Measurements from ENCODE around the gene CAMSAP1.

Gene CAMSAP1

DNA sequence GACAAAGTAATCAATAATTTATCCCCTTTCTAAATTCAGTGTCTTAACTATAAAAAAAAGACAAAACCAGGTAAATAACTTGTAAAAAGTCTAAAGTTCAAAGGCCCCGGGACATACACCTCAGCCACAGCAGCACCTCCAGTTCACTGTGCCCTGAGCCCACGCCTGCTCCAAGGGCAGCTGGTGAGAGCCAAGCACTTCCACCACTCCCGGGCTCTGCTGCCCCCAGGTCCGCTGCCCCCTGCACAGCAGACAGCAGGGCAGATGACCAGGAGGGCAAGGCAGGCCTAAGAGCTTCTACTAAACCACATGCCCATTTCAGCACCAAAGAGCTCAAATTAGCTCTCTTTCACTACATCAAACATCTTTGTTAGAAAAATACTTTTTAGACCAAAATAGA lies 91.9 kb downstream of the CAMSAP1 start:
- Histone ChIP-seq H3K4me1 (ENCODE audit: control insufficient read depth in 1 of 2, insufficient read depth in 2 of 2, low read length in 2 of 2) (no peaks in the 10 kb centered on the region), H3K27me3 (ENCODE audit: control insufficient read depth in 1 of 2, insufficient read depth in 2 of 2, low read length in 2 of 2) (no peaks in the 10 kb centered on the region), H3K36me3 (ENCODE audit: control insufficient read depth in 1 of 2, insufficient read depth in 2 of 2, low read length in 2 of 2) (peaks cover 41 to 73% of the 10 kb centered on the region in 2 donors), H3K27ac (ENCODE audit: low read depth, low read length) (no peak overlapping the region), H3K9ac (ENCODE audit: low read depth in 1 of 2, low read length in 2 of 2) (no peak overlapping the region), H3K4me3 (ENCODE audit: low read depth in 1 of 2, low read length in 2 of 2) (no peak overlapping the region), H3K9me3 (ENCODE audit: control insufficient read depth in 1 of 2, low read length in 2 of 2) (no peaks in the 10 kb centered on the region)

DNA sequence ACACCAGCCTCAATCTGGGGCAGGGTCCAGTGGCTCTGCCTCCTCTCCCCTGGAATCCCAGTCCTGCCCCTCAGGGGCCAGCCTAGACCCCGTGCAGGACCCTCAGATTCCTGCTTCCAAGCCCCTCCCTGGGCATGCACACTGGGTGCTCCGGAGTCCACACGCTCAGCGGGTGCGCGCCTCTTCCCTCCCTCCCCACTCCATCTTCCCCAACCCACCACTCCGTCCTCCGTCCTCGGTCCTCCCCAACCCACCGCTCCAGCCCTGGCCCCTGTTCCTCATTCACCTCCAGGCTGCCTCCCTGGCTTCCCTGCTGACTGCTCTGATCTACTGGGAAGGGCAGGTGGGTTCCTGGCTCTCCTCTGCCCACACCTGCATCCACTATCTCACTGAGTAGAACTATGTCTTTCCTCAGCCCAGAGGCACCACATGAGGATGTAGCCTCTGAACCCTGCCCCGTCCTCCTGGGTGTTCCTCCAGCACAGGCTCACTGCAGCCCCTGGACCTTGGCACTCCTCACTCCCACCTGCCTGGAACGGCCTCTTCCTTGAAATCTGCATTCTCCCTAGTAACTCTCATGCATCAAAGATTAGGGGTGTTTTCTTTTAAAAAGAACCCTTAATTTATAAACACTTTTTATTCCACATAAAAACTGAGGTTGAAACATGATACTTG lies 92.8 kb downstream of the CAMSAP1 start:
- Histone ChIP-seq H3K4me3 (ENCODE audit: low read depth in 1 of 2, low read length in 2 of 2) (no peak overlapping the region), H3K27ac (ENCODE audit: low read depth, low read length) (no peak overlapping the region), H3K9ac (ENCODE audit: low read depth in 1 of 2, low read length in 2 of 2) (no peak overlapping the region), H3K9me3 (ENCODE audit: control insufficient read depth in 1 of 2, low read length in 2 of 2) (no peaks in the 10 kb centered on the region), H3K36me3 (ENCODE audit: control insufficient read depth in 1 of 2, insufficient read depth in 2 of 2, low read length in 2 of 2) (peaks cover 36 to 75% of the 10 kb centered on the region in 2 donors), H3K27me3 (ENCODE audit: control insufficient read depth in 1 of 2, insufficient read depth in 2 of 2, low read length in 2 of 2) (no peaks in the 10 kb centered on the region), H3K4me1 (ENCODE audit: control insufficient read depth in 1 of 2, insufficient read depth in 2 of 2, low read length in 2 of 2) (no peaks in the 10 kb centered on the region)

DNA sequence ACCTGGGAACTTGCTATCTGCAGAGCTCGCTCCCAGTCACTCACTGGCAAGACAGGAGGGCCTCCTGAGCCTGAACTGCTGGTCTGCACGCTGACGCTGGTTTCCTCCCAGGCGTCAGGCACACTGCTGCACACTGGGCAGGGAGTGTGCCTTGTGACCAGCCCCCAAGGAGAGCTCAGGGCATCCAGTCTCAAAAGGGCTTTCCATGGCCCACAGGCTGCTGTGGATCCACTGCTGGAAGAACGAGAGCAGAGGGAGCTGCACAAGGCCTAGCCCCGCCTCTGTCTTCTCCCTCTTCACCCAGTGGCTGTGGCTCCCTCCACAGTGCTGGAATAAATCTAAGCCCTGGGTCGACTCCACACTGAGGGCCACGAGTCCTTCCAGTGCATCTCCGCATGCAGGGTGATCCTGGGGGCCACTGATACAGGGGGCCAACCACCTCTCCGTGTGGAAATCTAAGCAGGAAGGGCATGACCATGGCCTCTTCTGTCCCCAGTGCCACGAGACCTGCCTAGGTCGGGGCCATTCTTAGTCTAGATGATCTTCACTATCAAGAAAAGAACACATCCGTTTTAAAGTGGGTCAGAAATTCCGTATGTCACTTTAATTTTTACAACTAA lies 93.6 kb downstream of the CAMSAP1 start:
- H3K27me3 ChIP-seq (ENCODE audit: control insufficient read depth in 1 of 2, insufficient read depth in 2 of 2, low read length in 2 of 2), result no peaks in the 10 kb centered on the region
- H3K4me3 ChIP-seq (ENCODE audit: low read depth in 1 of 2, low read length in 2 of 2), result no peak overlapping the region
- H3K9ac ChIP-seq (ENCODE audit: low read depth in 1 of 2, low read length in 2 of 2), result no peak overlapping the region
- H3K27ac ChIP-seq (ENCODE audit: low read depth, low read length), result no peak overlapping the region
- no peaks in the 10 kb centered on the region for H3K9me3 ChIP-seq (ENCODE audit: control insufficient read depth in 1 of 2, low read length in 2 of 2)
- H3K4me1 ChIP-seq (ENCODE audit: control insufficient read depth in 1 of 2, insufficient read depth in 2 of 2, low read length in 2 of 2), result no peaks in the 10 kb centered on the region
- peaks cover 36 to 77% of the 10 kb centered on the region in 2 donors for H3K36me3 ChIP-seq (ENCODE audit: control insufficient read depth in 1 of 2, insufficient read depth in 2 of 2, low read length in 2 of 2)

DNA sequence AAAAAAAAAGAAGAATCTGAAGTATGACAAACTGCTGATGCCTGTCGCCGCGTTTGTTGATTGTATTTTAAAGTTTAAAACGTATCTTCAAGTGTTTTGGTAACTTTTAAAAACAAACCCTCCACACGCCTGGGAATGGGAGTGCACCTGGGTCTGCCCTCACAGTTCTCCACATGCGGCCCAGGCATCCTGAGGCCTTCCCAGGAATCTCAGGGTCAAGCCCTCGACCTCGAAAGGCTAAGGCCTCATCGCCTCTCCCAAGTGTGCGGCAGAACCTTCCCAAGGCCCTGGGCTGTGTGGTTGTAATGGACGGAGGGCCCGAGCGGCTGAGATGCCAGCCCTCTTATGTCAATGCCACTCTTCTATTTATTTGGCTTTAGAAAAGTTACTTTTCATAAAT lies 94.4 kb downstream of the CAMSAP1 start:
- H3K27me3 ChIP-seq (ENCODE audit: control insufficient read depth in 1 of 2, insufficient read depth in 2 of 2, low read length in 2 of 2), result no peaks in the 10 kb centered on the region
- peaks cover 34 to 69% of the 10 kb centered on the region in 2 donors for H3K36me3 ChIP-seq (ENCODE audit: control insufficient read depth in 1 of 2, insufficient read depth in 2 of 2, low read length in 2 of 2)
- H3K4me3 ChIP-seq (ENCODE audit: low read depth in 1 of 2, low read length in 2 of 2), result no peak overlapping the region
- no peaks in the 10 kb centered on the region for H3K9me3 ChIP-seq (ENCODE audit: control insufficient read depth in 1 of 2, low read length in 2 of 2)
- no peak overlapping the region for H3K9ac ChIP-seq (ENCODE audit: low read depth in 1 of 2, low read length in 2 of 2)
- H3K4me1 ChIP-seq (ENCODE audit: control insufficient read depth in 1 of 2, insufficient read depth in 2 of 2, low read length in 2 of 2), result no peaks in the 10 kb centered on the region
- H3K27ac ChIP-seq (ENCODE audit: low read depth, low read length), result no peak overlapping the region

DNA sequence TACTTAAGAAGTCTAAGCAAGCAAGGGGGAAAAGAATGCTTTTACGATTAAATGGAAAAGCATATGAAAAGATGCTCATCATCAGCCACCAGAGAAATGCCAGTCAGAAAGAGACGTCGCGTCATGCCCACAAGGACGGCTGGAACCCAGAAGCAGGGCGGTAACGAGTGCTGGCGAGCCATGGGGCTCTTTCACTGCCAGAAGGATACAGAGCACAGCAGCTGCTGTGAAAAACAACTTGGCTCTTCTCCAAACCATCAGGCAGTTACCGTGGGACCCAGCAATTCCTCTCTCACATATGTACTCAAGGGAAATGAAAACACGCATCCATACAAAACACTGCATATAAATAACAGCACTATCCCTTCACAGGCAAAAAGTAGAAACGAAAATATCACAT lies 95.5 kb downstream of the CAMSAP1 start:
- Histone ChIP-seq H3K9me3 (ENCODE audit: control insufficient read depth in 1 of 2, low read length in 2 of 2) (no peaks in the 10 kb centered on the region), H3K9ac (ENCODE audit: low read depth in 1 of 2, low read length in 2 of 2) (no peak overlapping the region), H3K4me1 (ENCODE audit: control insufficient read depth in 1 of 2, insufficient read depth in 2 of 2, low read length in 2 of 2) (no peaks in the 10 kb centered on the region), H3K27me3 (ENCODE audit: control insufficient read depth in 1 of 2, insufficient read depth in 2 of 2, low read length in 2 of 2) (no peaks in the 10 kb centered on the region), H3K27ac (ENCODE audit: low read depth, low read length) (no peak overlapping the region), H3K4me3 (ENCODE audit: low read depth in 1 of 2, low read length in 2 of 2) (no peak overlapping the region), H3K36me3 (ENCODE audit: control insufficient read depth in 1 of 2, insufficient read depth in 2 of 2, low read length in 2 of 2) (peaks cover 25 to 59% of the 10 kb centered on the region in 2 donors)

DNA sequence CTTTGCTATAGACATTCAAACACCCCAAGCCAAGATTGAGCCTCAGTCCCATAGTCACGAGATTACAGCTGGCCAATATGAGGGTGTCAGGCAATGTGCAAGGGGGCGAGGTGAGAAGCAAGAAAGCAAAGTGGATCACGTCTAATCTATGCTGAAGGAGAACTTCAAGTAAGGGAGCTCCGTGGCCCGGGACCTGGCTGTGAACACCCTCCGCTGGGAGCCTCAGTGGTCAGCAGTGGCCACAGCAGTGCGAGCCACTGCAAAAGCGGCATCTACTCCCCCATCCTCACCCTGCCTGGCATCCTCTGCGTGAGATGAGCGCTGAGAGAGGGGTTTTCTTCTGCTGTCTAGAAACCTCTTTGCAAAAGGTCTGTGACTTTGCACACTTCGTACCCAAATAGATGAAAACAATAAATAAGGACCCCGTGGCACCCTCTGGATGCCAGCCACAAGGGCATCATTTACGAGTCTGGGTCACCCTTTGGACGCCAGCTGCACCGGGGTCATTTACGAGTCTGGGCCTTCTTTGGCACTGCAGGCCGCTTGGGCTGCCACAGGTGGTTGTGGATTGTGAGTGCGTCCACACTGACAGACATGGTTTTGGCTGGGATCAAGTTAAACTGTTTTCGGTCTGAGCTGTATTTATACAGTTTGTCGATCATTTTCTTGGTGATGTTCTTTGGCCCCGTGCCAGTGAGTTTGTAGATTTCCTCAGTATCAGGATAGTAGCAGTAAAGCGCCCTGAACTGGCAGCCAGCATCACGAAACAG lies 96.4 kb downstream of the CAMSAP1 start:
- Histone ChIP-seq H3K9me3 (ENCODE audit: control insufficient read depth in 1 of 2, low read length in 2 of 2) (no peaks in the 10 kb centered on the region), H3K9ac (ENCODE audit: low read depth in 1 of 2, low read length in 2 of 2) (no peak overlapping the region), H3K27me3 (ENCODE audit: control insufficient read depth in 1 of 2, insufficient read depth in 2 of 2, low read length in 2 of 2) (no peaks in the 10 kb centered on the region), H3K36me3 (ENCODE audit: control insufficient read depth in 1 of 2, insufficient read depth in 2 of 2, low read length in 2 of 2) (peaks cover 25 to 50% of the 10 kb centered on the region in 2 donors), H3K4me3 (ENCODE audit: low read depth in 1 of 2, low read length in 2 of 2) (no peak overlapping the region), H3K27ac (ENCODE audit: low read depth, low read length) (no peak overlapping the region), H3K4me1 (ENCODE audit: control insufficient read depth in 1 of 2, insufficient read depth in 2 of 2, low read length in 2 of 2) (no peaks in the 10 kb centered on the region)

DNA sequence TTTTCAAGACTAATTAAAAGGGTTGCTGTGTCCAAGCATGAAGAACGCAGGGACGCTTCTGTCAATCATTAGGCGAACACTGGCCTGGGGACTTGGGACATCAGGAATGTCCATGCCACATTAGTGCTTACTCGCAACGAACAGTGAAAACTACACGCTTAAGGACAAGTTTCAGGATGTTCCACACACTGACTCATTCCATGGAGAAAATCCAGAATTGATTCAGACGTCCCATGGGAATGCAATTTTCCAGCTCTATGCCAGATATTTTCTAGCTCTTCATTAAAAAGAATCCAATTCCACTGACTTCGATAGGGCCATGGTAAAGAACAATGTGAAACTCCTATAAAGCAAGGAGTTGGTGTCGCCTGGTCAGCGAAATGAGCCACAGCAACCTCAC lies 98.2 kb downstream of the CAMSAP1 start:
- Histone ChIP-seq H3K4me3 (ENCODE audit: low read depth in 1 of 2, low read length in 2 of 2) (no peak overlapping the region), H3K4me1 (ENCODE audit: control insufficient read depth in 1 of 2, insufficient read depth in 2 of 2, low read length in 2 of 2) (peaks cover 0 to 4% of the 10 kb centered on the region in 2 donors), H3K27me3 (ENCODE audit: control insufficient read depth in 1 of 2, insufficient read depth in 2 of 2, low read length in 2 of 2) (no peaks in the 10 kb centered on the region), H3K27ac (ENCODE audit: low read depth, low read length) (no peak overlapping the region), H3K9me3 (ENCODE audit: control insufficient read depth in 1 of 2, low read length in 2 of 2) (no peaks in the 10 kb centered on the region), H3K9ac (ENCODE audit: low read depth in 1 of 2, low read length in 2 of 2) (no peak overlapping the region), H3K36me3 (ENCODE audit: control insufficient read depth in 1 of 2, insufficient read depth in 2 of 2, low read length in 2 of 2) (peaks cover 25 to 37% of the 10 kb centered on the region in 2 donors)

DNA sequence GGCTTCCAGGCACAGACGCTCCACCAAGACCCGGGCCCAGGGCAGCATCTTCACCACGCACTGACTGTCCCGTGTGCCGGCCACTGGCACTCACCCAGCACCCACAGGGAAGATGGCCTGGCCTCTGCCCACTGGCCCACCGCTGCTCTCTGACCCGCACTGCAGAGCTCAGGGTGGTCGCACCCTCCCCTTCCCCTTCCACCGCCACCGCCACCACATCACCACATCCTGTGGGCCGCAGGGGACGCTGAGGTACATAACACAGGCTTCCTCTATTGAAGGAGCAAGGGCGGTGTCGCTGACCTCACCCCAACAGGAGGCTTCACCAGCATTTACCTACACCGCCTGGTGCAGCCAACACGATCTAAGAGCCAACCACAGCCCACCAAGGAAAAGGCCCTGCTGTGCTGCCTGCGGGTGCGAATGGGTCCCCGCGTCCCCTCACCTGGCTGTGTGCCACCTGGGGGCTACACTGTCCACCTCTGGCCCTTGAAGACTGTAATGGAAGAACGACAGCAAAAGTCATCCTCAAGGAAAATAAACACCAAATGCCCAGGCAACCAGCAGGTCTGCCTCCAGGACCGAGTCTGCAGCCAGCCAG lies 101.8 kb downstream of the CAMSAP1 start:
- no peaks in the 10 kb centered on the region for H3K27me3 ChIP-seq (ENCODE audit: control insufficient read depth in 1 of 2, insufficient read depth in 2 of 2, low read length in 2 of 2)
- H3K9ac ChIP-seq (ENCODE audit: low read depth in 1 of 2, low read length in 2 of 2), result no peak overlapping the region
- H3K4me1 ChIP-seq (ENCODE audit: control insufficient read depth in 1 of 2, insufficient read depth in 2 of 2, low read length in 2 of 2), result peaks cover 0 to 4% of the 10 kb centered on the region in 2 donors
- H3K9me3 ChIP-seq (ENCODE audit: control insufficient read depth in 1 of 2, low read length in 2 of 2), result no peaks in the 10 kb centered on the region
- peaks cover 4 to 16% of the 10 kb centered on the region in 2 donors for H3K36me3 ChIP-seq (ENCODE audit: control insufficient read depth in 1 of 2, insufficient read depth in 2 of 2, low read length in 2 of 2)
- H3K27ac ChIP-seq (ENCODE audit: low read depth, low read length), result no peak overlapping the region
- no peak overlapping the region for H3K4me3 ChIP-seq (ENCODE audit: low read depth in 1 of 2, low read length in 2 of 2)

DNA sequence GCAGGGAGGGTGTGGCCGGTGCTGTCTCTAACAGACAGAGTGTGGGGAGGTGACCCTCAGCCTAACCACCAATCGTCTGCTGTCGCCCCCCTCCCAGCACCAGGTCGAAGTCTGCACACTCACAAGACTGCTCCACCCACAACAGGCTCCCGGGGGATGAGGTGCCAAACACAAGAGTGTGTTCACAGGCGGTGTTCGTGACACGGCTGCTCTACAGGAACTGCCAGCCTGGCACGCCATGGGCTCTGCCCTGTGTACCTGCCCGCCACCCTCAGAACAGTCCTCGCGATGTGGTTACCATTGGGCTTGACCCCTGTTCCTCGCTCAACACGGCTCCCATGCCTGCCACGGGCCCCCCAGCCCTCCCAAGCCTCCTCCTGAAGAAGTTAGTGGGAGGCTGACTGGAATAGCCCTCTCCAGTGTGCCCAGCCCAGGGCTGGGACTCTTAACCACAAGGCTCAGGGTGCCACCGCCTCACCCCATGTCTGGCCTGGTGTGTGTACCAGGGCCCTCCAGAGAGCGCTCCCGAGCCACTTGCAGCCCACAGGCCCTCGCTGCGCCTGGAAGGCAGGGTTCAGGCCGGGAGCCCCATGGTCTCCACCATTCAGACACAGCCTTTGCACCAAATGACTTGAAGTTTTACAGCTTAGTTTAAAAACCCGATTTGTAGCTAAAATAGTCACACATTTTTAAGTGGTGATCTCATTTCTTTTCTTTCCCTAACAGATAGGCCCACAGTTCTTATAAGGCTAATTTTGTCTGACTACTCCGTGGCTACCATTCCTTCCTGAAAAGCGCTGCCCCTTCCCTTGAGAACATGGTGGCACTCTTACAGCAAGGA lies 102.5 kb downstream of the CAMSAP1 start:
- Histone ChIP-seq H3K4me3 (ENCODE audit: low read depth in 1 of 2, low read length in 2 of 2) (no peak overlapping the region), H3K27ac (ENCODE audit: low read depth, low read length) (no peak overlapping the region), H3K27me3 (ENCODE audit: control insufficient read depth in 1 of 2, insufficient read depth in 2 of 2, low read length in 2 of 2) (no peaks in the 10 kb centered on the region), H3K4me1 (ENCODE audit: control insufficient read depth in 1 of 2, insufficient read depth in 2 of 2, low read length in 2 of 2) (peaks cover 0 to 4% of the 10 kb centered on the region in 2 donors), H3K9ac (ENCODE audit: low read depth in 1 of 2, low read length in 2 of 2) (no peak overlapping the region), H3K9me3 (ENCODE audit: control insufficient read depth in 1 of 2, low read length in 2 of 2) (no peaks in the 10 kb centered on the region), H3K36me3 (ENCODE audit: control insufficient read depth in 1 of 2, insufficient read depth in 2 of 2, low read length in 2 of 2) (peaks cover 0 to 9% of the 10 kb centered on the region in 2 donors)
